Activated CD8-positive, alpha-beta memory T cell treated with anti-CD3 and anti-CD28 coated beads for 36 hours (primary cell): ENCODE measurements around the gene KCNA5. TPM values are rescaled to one million over a fixed set of nuclear protein-coding genes. Genes with fewer than 3 reads are reported as not detected.

Source experiments
- CTCF ChIA-PET: fragments of 350-600 bp; sonication (Branson Sonifier 250); formaldehyde crosslinking; loops from one replicate; lab custom pipeline; 2021; ENCODE audit warnings: antibody characterized with exemption; lab: Charles Lee
- POLR2A ChIA-PET: fragments of 350-600 bp; sonication (Branson Sonifier 250); formaldehyde crosslinking; loops from one replicate; lab custom pipeline; 2021; ENCODE audit warnings: antibody characterized with exemption; lab: Charles Lee
- total RNA-seq, 2 experiments: library from RNA; stranded (reverse); gene quantifications; one replicate each; pipeline ENCODE4 v1.2.3, GENCODE V29; 2021

The KCNA5 gene
- total RNA-seq, 2 experiments from 2014 or later = not detected

DNA sequence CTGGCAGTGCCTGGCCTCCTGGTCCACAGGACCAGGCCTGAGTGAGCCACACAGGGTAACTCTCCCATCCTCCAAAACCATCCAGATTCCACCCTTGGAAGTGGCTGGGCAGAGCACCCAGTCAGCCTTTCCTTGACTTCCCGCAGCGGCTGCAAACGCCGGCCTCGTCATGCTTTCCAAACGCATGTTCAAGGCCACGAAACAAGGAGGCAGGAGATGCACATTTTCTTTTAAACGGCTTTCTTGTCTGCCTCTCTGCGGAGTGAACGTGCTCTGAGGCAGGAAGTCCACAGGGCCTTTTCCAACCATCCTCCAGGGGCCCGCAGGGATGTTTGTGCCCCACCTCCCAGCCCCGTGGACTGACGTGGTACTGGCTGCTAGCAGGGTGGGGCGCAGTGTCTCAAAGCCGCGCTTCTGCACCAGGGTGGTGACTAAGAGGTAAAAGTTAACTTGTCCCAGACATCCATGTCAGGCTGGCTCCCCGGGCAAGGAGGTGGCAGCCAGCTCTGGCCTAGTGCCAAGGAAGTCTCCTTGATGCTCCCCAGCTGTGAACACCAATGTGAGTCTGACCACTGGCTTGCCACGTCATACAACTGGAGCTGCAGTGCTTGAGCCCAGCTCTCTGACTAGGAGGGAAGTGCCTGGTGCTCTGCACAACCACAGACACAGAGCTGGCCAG is 45.0 kb downstream of the KCNA5 start:
- ChIA-PET CTCF (no interaction called here), POLR2A (no interaction called here)

DNA sequence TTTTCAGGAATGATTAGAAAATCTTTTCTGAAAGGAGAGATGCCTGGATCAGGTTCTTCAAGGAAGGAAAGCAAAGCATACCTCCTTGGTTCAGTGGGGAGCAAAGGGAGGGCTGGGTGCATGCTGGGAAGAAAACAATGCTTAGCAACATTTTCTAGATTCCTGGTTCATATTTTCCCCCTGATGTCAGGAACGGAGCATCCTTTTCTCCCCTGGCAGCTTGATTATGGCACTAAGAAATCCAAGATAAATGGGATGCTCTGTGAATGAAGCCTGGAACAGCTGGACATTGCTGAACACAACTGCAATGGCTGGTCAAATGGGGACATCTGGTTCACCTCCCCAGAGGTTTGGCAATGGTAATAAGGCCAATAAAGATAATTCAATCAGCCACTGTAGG is 50.9 kb downstream of the KCNA5 start:
- POLR2A ChIA-PET = no interaction called here
- CTCF ChIA-PET = no interaction called here

DNA sequence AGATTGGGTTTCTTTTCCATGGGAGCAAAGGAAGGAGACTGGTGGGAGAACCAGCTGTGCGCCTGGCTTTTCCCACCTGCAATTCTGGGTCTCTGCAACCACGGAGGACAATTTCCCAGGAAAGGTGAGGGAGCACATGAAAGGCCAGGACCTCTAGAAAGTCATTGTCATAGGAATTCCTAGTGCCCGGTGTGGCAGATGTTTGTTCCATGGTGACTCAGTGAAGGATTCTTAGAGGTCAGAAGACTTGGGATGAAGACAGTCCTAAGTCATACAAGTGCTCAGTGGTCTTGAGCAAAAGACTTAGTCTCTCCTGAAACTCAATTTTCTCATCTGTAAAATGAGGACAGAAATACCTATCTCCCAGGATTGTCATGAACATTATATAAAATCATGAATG is 51.3 kb downstream of the KCNA5 start:
- CTCF ChIA-PET = no interaction called here

More for the DNA sequence above, 51.3 kb downstream of the KCNA5 start:
- POLR2A ChIA-PET = no interaction called here

Other genes starting within 250 kb of the KCNA5 start
- not detected for gene KCNA1, start 134.0 kb upstream of the KCNA5 start, total RNA-seq